Activated naive CD4-positive, alpha-beta T cell treated with anti-CD3 and anti-CD28 coated beads for 36 hours (primary cell): ENCODE data around the gene STK32C. TPM values are rescaled to one million over a fixed set of nuclear protein-coding genes. Genes with fewer than 3 reads are reported as not detected.

Source experiments
- CTCF ChIA-PET: fragments of 350-600 bp; sonication (Branson Sonifier 250); formaldehyde crosslinking; loops from one replicate; lab custom pipeline; 2021; ENCODE audit warnings: antibody characterized with exemption; lab: Charles Lee
- DNase-seq: peaks from one replicate; pipeline ENCODE4 v3.0.0-alpha.2; 2020
- H3K27ac Mint-ChIP-seq: one replicate; pipeline ENCODE4 v1.8.0; 2021; ENCODE audit warnings: mild to moderate bottlenecking, mixed read lengths
- H3K27me3 Mint-ChIP-seq: one replicate; pipeline ENCODE4 v1.8.0; 2021; ENCODE audit warnings: low read depth, mixed read lengths
- H3K36me3 Mint-ChIP-seq: one replicate; pipeline ENCODE4 v1.8.0; 2021; ENCODE audit warnings: low read depth, mixed read lengths
- H3K4me1 Mint-ChIP-seq: one replicate; pipeline ENCODE4 v1.8.0; 2021; ENCODE audit warnings: low read depth, mixed read lengths
- H3K4me3 Mint-ChIP-seq: one replicate; pipeline ENCODE4 v1.8.0; 2021; ENCODE audit warnings: mild to moderate bottlenecking, moderate library complexity, mixed read lengths
- H3K9me3 Mint-ChIP-seq: one replicate; pipeline ENCODE4 v1.8.0; 2021; ENCODE audit warnings: mixed read lengths
- intact Hi-C: fragments of 100-400 bp; cut with micrococcal nuclease; formaldehyde crosslinking; loops from one replicate; pipeline ENCODE4 v1.15.1; 2023
- total RNA-seq, 2 experiments: library from RNA; stranded (reverse); gene quantifications; one replicate each; pipeline ENCODE4 v1.2.3, GENCODE V29; 2021

Gene STK32C
- total RNA-seq, 2 experiments from 2014 or later = 16.5 to 16.6 TPM

GRCh38 chr10:132175408-132175807 is 132.3 kb downstream of the STK32C start:
- H3K9me3 Mint-ChIP-seq = no peaks in the 10 kb centered on the region
- H3K36me3 Mint-ChIP-seq = no peaks in the 10 kb centered on the region
- peaks cover 23% of the 10 kb centered on the region for H3K27me3 Mint-ChIP-seq
- CTCF ChIA-PET = interaction anchor here (1.0 kb wide), 1 partner anchor 74 kb away, joined by 3 read pairs; no protein-coding TSS in a partner anchor
- DNase-seq = no peak
- no peak overlapping the region for H3K4me3 Mint-ChIP-seq
- intact Hi-C loops = loop anchor here (1.0 to 2.0 kb wide), 2 partner anchors 13 to 17 kb away; no protein-coding TSS in a partner anchor
- no peak overlapping the region for H3K27ac Mint-ChIP-seq
- peaks cover 22% of the 10 kb centered on the region for H3K4me1 Mint-ChIP-seq

GRCh38 chr10:132174237-132174636 is 133.5 kb downstream of the STK32C start:
- Mint-ChIP-seq H3K27me3 (peaks cover 20% of the 10 kb centered on the region), H3K9me3 (no peaks in the 10 kb centered on the region), H3K27ac (no peak overlapping the region), H3K4me1 (peaks cover 22% of the 10 kb centered on the region), H3K36me3 (no peaks in the 10 kb centered on the region), H3K4me3 (no peak overlapping the region)
- no peak for DNase-seq
- CTCF ChIA-PET = no interaction called here
- intact Hi-C loops = loop anchor here (2.0 kb wide), 1 partner anchor 15 kb away; no protein-coding TSS in a partner anchor

GRCh38 chr10:132173185-132173584 is 134.6 kb downstream of the STK32C start:
- Mint-ChIP-seq H3K4me1 (peaks cover 22% of the 10 kb centered on the region), H3K27me3 (peaks cover 16% of the 10 kb centered on the region), H3K27ac (no peak overlapping the region), H3K4me3 (no peak overlapping the region), H3K36me3 (no peaks in the 10 kb centered on the region), H3K9me3 (no peaks in the 10 kb centered on the region)
- CTCF ChIA-PET = no interaction called here
- no peak for DNase-seq
- intact Hi-C loops = no loop called here

- DNase-seq = no peak
- CTCF ChIA-PET = no interaction called here
- peaks cover 22% of the 10 kb centered on the region for H3K4me1 Mint-ChIP-seq
- no peaks in the 10 kb centered on the region for H3K9me3 Mint-ChIP-seq
- intact Hi-C loops = no loop called here
- H3K27me3 Mint-ChIP-seq = peaks cover 11% of the 10 kb centered on the region
- no peak overlapping the region for H3K27ac Mint-ChIP-seq
- H3K4me3 Mint-ChIP-seq = no peak overlapping the region
- no peaks in the 10 kb centered on the region for H3K36me3 Mint-ChIP-seq
These were observed 135.4 kb downstream of the STK32C start for GRCh38 chr10:132172091-132173066.

- peaks cover 14% of the 10 kb centered on the region for H3K4me1 Mint-ChIP-seq
- no peak for DNase-seq
- CTCF ChIA-PET = no interaction called here
- H3K27ac Mint-ChIP-seq = no peak overlapping the region
- no peaks in the 10 kb centered on the region for H3K9me3 Mint-ChIP-seq
- H3K36me3 Mint-ChIP-seq = no peaks in the 10 kb centered on the region
- no peak overlapping the region for H3K4me3 Mint-ChIP-seq
- intact Hi-C loops = no loop called here
- H3K27me3 Mint-ChIP-seq = no peaks in the 10 kb centered on the region
These were observed 137.0 kb downstream of the STK32C start for GRCh38 chr10:132170561-132171361.

- H3K27ac Mint-ChIP-seq = no peak overlapping the region
- intact Hi-C loops = loop anchor here (10.0 kb wide), 1 partner anchor 55 kb away; no protein-coding TSS in a partner anchor
- CTCF ChIA-PET = no interaction called here
- no peaks in the 10 kb centered on the region for H3K9me3 Mint-ChIP-seq
- no peaks in the 10 kb centered on the region for H3K27me3 Mint-ChIP-seq
- no peaks in the 10 kb centered on the region for H3K36me3 Mint-ChIP-seq
- peaks cover 7% of the 10 kb centered on the region for H3K4me1 Mint-ChIP-seq
- no peak for DNase-seq
- no peak overlapping the region for H3K4me3 Mint-ChIP-seq
These were observed 137.8 kb downstream of the STK32C start for GRCh38 chr10:132169766-132170560.

- Mint-ChIP-seq H3K4me3 (no peak overlapping the region), H3K9me3 (no peaks in the 10 kb centered on the region), H3K27ac (no peak overlapping the region), H3K27me3 (no peaks in the 10 kb centered on the region), H3K36me3 (no peaks in the 10 kb centered on the region), H3K4me1 (peaks cover 8% of the 10 kb centered on the region)
- no peak for DNase-seq
- intact Hi-C loops = loop anchor here (10.0 kb wide), 1 partner anchor 56 kb away; no protein-coding TSS in a partner anchor
- CTCF ChIA-PET = no interaction called here
These were observed 138.6 kb downstream of the STK32C start for GRCh38 chr10:132169031-132169765.

- Mint-ChIP-seq H3K4me1 (peaks cover 10% of the 10 kb centered on the region), H3K4me3 (no peak overlapping the region), H3K27me3 (no peaks in the 10 kb centered on the region), H3K36me3 (no peaks in the 10 kb centered on the region), H3K9me3 (no peaks in the 10 kb centered on the region), H3K27ac (no peak overlapping the region)
- intact Hi-C loops = loop anchor here (10.0 kb wide), 1 partner anchor 56 kb away; no protein-coding TSS in a partner anchor
- CTCF ChIA-PET = interaction anchor here (1.3 kb wide), 1 partner anchor 26 kb away, joined by 3 read pairs; no protein-coding TSS in a partner anchor
- DNase-seq = no peak
These were observed 139.1 kb downstream of the STK32C start for GRCh38 chr10:132168571-132169030.

- no peak for DNase-seq
- intact Hi-C loops = loop anchor here (10.0 kb wide), 1 partner anchor 57 kb away; no protein-coding TSS in a partner anchor
- no peak overlapping the region for H3K4me3 Mint-ChIP-seq
- no peaks in the 10 kb centered on the region for H3K9me3 Mint-ChIP-seq
- no peaks in the 10 kb centered on the region for H3K36me3 Mint-ChIP-seq
- no peak overlapping the region for H3K27ac Mint-ChIP-seq
- CTCF ChIA-PET = interaction anchor here (1.3 kb wide), 1 partner anchor 25 kb away, joined by 3 read pairs; no protein-coding TSS in a partner anchor
- H3K27me3 Mint-ChIP-seq = no peaks in the 10 kb centered on the region
- peaks cover 9% of the 10 kb centered on the region for H3K4me1 Mint-ChIP-seq
These were observed 139.8 kb downstream of the STK32C start for GRCh38 chr10:132167976-132168375.

- no peaks in the 10 kb centered on the region for H3K27me3 Mint-ChIP-seq
- CTCF ChIA-PET = interaction anchor here (1.3 kb wide), 1 partner anchor 25 kb away, joined by 3 read pairs; no protein-coding TSS in a partner anchor
These were observed 140.6 kb downstream of the STK32C start for GRCh38 chr10:132167041-132167674.

More at GRCh38 chr10:132167041-132167674, 140.6 kb downstream of the STK32C start:
- no peak for DNase-seq
- no peak overlapping the region for H3K4me3 Mint-ChIP-seq
- peaks cover 17% of the 10 kb centered on the region for H3K4me1 Mint-ChIP-seq
- no peaks in the 10 kb centered on the region for H3K9me3 Mint-ChIP-seq
- intact Hi-C loops = loop anchor here (10.0 kb wide), 1 partner anchor 58 kb away; no protein-coding TSS in a partner anchor
- H3K27ac Mint-ChIP-seq = no peak overlapping the region
- no peaks in the 10 kb centered on the region for H3K36me3 Mint-ChIP-seq
